NB4 (cell line): ENCODE measurements around the gene NR5A1.
A peak's percentile ranks its signal among the peaks of the same experiment; 100 is the strongest.

ENCODE experiments used
- DNase-seq: peaks from one replicate; pipeline ENCODE4 v3.0.0; 2010; ENCODE audit warnings: low read depth
- H3K4me3 ChIP-seq: one replicate; pipeline ENCODE4 v1.5.1; 2011; ENCODE audit warnings: mild to moderate bottlenecking, low read depth, low read length, moderate library complexity
- CTCF ChIP-seq: IDR thresholded peaks from one replicate; pipeline ENCODE4 v1.5.1; 2012; ENCODE audit warnings: low read depth, low read length
- MAX ChIP-seq: IDR thresholded peaks from 2 replicates; pipeline ENCODE4 v1.6.1; 2011; ENCODE audit warnings: low read depth, low read length
- MYC ChIP-seq: IDR thresholded peaks from 2 replicates; pipeline ENCODE4 v1.6.1; 2011; ENCODE audit warnings: low read depth, low read length
- POLR2A ChIP-seq: IDR thresholded peaks from 2 replicates; pipeline ENCODE4 v1.6.1; 2011; ENCODE audit warnings: mild to moderate bottlenecking; ENCODE audit not compliant: insufficient read length; ENCODE audit errors: extremely low read depth

Gene NR5A1

DNA sequence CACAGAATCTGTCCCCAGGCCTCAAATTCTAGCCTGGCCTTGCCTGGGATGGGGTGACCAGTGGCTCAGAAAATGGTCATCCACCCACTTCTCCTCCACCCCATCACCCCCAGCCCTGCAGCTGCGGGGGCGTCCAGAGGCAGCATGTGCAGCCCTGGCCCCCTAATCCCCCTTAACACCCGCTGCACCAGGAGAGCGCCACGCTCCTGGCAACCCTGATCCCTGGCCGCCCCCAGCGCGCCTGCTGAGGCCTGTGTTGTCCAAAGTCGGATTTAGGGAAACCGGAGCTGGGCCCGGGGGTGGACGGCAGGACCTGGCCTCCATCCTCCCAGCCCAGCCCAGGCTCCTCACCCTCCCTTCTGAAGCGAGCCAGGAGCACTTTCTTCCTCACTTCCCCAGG lies 22.0 kb downstream of the NR5A1 start:
- no peak for DNase-seq
- no peak for TF ChIP-seq MYC
- no peak overlapping the region for H3K4me3 ChIP-seq

DNA sequence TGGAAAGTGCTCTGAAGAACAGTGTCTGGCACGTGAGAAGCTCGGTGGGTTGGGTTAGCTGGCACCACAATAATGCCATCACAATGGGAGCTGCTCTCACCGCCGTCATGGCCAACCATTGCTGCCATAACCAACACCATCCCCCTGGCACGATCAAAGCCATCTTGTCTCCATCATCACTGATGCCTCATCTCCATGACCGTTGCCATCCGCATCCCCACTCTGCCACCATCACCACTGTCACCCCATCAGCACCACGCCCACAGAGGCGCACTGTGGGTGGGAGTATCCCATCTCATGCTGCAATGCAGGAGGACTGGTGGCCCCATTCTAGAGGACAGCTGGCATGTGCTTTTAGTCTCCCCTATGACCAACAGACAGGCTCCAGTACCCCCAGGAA lies 23.7 kb downstream of the NR5A1 start:
- DNase-seq: no peak
- no peak overlapping the region for H3K4me3 ChIP-seq
- TF ChIP-seq MYC (no peak), CTCF (no peak), POLR2A (no peak), MAX (no peak)

DNA sequence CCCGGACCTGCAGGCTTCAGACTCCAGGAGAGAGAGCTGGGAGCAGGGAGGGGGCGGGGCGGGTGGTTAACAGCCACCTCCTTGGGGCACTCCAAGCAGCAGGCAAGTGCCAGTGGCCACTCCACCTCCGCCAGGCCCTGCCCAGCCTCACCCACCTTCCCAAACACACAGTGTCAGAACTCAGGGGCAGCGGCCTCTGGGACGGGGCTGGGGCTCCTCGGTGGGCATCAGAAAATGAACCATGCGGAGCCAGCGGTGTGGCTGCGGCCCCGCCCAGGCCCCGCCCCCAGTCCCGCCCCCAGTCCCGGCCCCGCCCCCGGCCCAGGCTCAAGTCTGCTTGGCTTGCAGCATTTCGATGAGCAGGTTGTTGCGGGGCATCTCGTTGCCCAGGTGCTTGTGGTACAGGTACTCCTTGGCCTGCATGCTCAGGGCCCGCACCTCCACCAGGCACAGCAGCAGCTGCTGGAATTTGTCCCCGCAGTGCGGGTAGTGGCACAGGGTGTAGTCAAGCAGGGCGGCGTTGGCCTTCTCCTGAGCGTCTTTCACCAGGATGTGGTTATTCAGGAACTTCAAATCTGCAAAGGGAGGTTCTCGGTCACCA lies 24.7 kb downstream of the NR5A1 start:
- no peak for TF ChIP-seq MYC
- no peak for TF ChIP-seq POLR2A
- TF ChIP-seq CTCF: no peak
- TF ChIP-seq MAX: no peak
- H3K4me3 ChIP-seq: no peak overlapping the region
- no peak for DNase-seq

GRCh38 chr9:124481115-124481514 lies 26.1 kb downstream of the NR5A1 start:
- H3K4me3 ChIP-seq: no peak overlapping the region
- TF ChIP-seq POLR2A (no peak), MAX (no peak), CTCF (no peak), MYC (no peak)
- DNase-seq: peak; percentile 40

GRCh38 chr9:124480621-124480981 lies 26.6 kb downstream of the NR5A1 start:
- no peak overlapping the region for H3K4me3 ChIP-seq
- DNase-seq: peak; percentile 66
- TF ChIP-seq MYC: no peak
- peak; percentile 81 for TF ChIP-seq MAX
- no peak for TF ChIP-seq POLR2A
- TF ChIP-seq CTCF: peak; percentile 60

GRCh38 chr9:124479947-124480620 lies 27.1 kb downstream of the NR5A1 start:
- H3K4me3 ChIP-seq: no peak overlapping the region
- no peak for DNase-seq
- TF ChIP-seq MYC (no peak), POLR2A (no peak), CTCF (no peak), MAX (no peak)
